Measurements from ENCODE around the gene KLK12. TPM values are rescaled to one million over a fixed set of nuclear protein-coding genes. Genes with fewer than 3 reads are reported as not detected.

Gene KLK12
- total RNA-seq, 1 experiment from 2014 or later: not detected

GRCh38 chr19:51025401-51025800 lies 9.4 kb downstream of the KLK12 start:
- Histone ChIP-seq H4K20me1 (ENCODE audit: control insufficient read depth, insufficient read depth, insufficient read length) (no peaks in the 10 kb centered on the region), H3K4ac (ENCODE audit: low read depth, low read length) (no peak overlapping the region), H2BK12ac (ENCODE audit: insufficient read length, low read depth, low read length) (no peak overlapping the region), H3K27ac (ENCODE audit: insufficient read length, low read depth, low read length) (no peak overlapping the region), H2BK20ac (ENCODE audit: low read depth, low read length, poor library complexity, severe bottlenecking) (no peak overlapping the region), H3K9me3 (ENCODE audit: control insufficient read depth, low read depth, low read length) (no peaks in the 10 kb centered on the region), H4K8ac (replicated peaks; ENCODE audit: insufficient read length, low read depth, low read length) (no peak overlapping the region), H3K14ac (ENCODE audit: insufficient read depth, low read length) (no peak overlapping the region), H3K27me3 (ENCODE audit: insufficient read depth, low read length) (no peaks in the 10 kb centered on the region), H4K5ac (ENCODE audit: insufficient read length, low read depth, low read length) (no peak overlapping the region), H3K4me2 (ENCODE audit: insufficient read depth, insufficient read length, low read length) (no peak overlapping the region), H3K4me1 (ENCODE audit: insufficient read depth, low read length) (no peaks in the 10 kb centered on the region), H2BK15ac (ENCODE audit: low read depth, low read length) (no peak overlapping the region), H3K23ac (ENCODE audit: insufficient read length, low read depth, low read length) (no peak overlapping the region), H3K79me2 (ENCODE audit: insufficient read depth, low read length) (no peaks in the 10 kb centered on the region), H4K91ac (ENCODE audit: insufficient read length, low read depth, low read length) (no peak overlapping the region), H2BK120ac (ENCODE audit: low read depth, low read length, poor library complexity, severe bottlenecking) (no peak overlapping the region), H3K18ac (ENCODE audit: insufficient read length, low read depth, low read length) (no peak overlapping the region), H2BK5ac (ENCODE audit: insufficient read length, low read length) (no peak overlapping the region), H3K23me2 (ENCODE audit: insufficient read length, low read depth, low read length, poor library complexity, severe bottlenecking) (no peaks in the 10 kb centered on the region), H3K9ac (ENCODE audit: extremely low read depth, insufficient read length, low read length) (no peak overlapping the region), H2AFZ (ENCODE audit: low read length) (no peak overlapping the region), H3K79me1 (ENCODE audit: insufficient read depth, low read depth, low read length, poor library complexity, severe bottlenecking) (no peaks in the 10 kb centered on the region), H3T11ph (ENCODE audit: low read length) (no peak overlapping the region), H3K56ac (ENCODE audit: insufficient read length, low read depth, low read length) (no peak overlapping the region), H2AK5ac (ENCODE audit: insufficient read length, low read length) (no peak overlapping the region)
- no peak for TF ChIP-seq CTCF (conservative IDR thresholded peaks at IDR 0.05)
- no CpG with 5 or more reads among the region's 6 CpGs for WGBS (ENCODE audit: extremely low coverage, insufficient read length, low lambda C conversion rate)
- H3K36me3 Mint-ChIP-seq (ENCODE audit: insufficient read depth in 1 of 3, low read depth in 3 of 3): no peaks in the 10 kb centered on the region
- no peak for DNase-seq
- peak overlapping the region in 1 of 2 experiments; percentile 23; a peak in 1 of 5 replicates for H3K4me3 Mint-ChIP-seq
- peaks cover 11% of the 10 kb centered on the region for H3K27me3 Mint-ChIP-seq (ENCODE audit: low read depth)
- H3K9me3 Mint-ChIP-seq: no peaks in the 10 kb centered on the region; a peak in 1 of 5 replicates
- H3K27ac Mint-ChIP-seq: no peak overlapping the region
- peaks cover 28 to 49% of the 10 kb centered on the region in 2 experiments for H3K4me1 Mint-ChIP-seq
